GM08714 (cell line): Measurements from ENCODE around the gene TMEM72.

Source experiments
- H3K4me3 ChIP-seq: fragments of 200-500 bp; sonication (Bioruptor generic); 2 replicates; pipeline ENCODE4 v1.5.1; 2014; ENCODE audit warnings: mild to moderate bottlenecking, low read length, inconsistent platforms
- ZNF274 ChIP-seq: IDR thresholded peaks from 2 replicates; pipeline ENCODE4 v1.6.1; 2012; ENCODE audit warnings: mild to moderate bottlenecking, low read depth, low read length

Gene TMEM72

GRCh38 chr10:44921506-44921905 is 10.4 kb downstream of the TMEM72 start:
- H3K4me3 ChIP-seq: no peak overlapping the region
- TF ChIP-seq ZNF274: no peak

DNA sequence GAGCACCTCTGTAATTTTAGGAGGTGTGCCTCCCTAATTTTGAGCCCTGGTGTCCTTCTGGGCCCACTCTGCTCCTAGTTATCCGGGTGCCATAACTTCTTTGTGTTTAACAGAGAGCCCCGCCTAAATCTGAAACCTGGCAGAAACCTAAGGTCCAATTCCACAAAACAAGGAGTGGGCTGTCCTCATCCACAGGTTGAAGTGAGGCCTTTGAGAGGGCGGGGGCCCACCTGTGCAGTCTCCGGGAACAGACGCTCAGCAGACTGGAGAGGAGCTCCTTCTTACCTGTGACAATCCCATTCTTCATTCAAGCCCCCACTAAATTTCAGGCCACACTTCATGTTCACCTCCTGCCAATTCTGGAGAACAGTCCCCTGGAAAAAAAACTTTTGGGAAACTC is 10.9 kb downstream of the TMEM72 start:
- TF ChIP-seq ZNF274: no peak
- H3K4me3 ChIP-seq: no peak overlapping the region

- no peak for TF ChIP-seq ZNF274
- H3K4me3 ChIP-seq: no peak overlapping the region
Measured at GRCh38 chr10:44922796-44923545, 11.8 kb downstream of the TMEM72 start.

DNA sequence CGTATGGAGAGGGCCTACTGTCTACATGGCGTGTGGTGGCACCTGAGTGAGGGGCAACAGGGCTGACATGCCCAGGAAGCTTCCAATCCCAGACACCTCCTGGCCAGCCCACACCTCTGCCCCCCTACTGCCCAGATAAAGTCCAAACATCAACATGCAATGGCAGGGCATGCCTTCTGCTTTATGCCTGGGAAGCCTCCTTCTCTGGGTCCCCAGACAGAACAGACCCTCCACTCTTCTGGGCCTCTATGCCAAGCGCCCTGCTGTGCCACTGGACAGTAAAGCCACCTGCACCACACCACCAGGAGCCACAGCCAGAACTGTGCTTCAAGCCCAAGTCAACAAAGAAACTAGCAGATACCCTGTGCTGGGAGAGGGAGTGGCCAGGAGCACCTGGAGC is 12.5 kb downstream of the TMEM72 start:
- no peak overlapping the region for H3K4me3 ChIP-seq
- no peak for TF ChIP-seq ZNF274

GRCh38 chr10:44924261-44925040 is 13.3 kb downstream of the TMEM72 start:
- H3K4me3 ChIP-seq: no peak overlapping the region
- TF ChIP-seq ZNF274: no peak

DNA sequence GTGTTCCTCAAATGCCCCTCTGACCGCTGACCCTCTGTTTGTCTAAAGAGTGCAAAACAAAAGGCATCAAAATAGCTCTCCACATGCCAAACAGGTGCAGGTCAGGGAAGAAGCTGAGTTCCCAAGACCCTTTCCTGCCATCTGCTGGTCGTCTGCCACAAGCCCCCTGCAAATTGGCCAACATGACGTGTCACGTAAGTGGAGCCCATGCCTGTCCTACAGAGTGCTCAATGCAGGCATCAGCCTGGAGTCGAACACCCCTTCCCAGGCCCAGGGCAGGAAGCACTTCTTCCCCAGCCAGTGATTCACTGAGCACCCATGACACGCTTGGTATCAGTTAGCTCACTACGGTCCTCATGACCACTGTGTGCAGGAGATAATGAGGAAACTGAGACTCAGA is 14.1 kb downstream of the TMEM72 start:
- no peak overlapping the region for H3K4me3 ChIP-seq
- no peak for TF ChIP-seq ZNF274

DNA sequence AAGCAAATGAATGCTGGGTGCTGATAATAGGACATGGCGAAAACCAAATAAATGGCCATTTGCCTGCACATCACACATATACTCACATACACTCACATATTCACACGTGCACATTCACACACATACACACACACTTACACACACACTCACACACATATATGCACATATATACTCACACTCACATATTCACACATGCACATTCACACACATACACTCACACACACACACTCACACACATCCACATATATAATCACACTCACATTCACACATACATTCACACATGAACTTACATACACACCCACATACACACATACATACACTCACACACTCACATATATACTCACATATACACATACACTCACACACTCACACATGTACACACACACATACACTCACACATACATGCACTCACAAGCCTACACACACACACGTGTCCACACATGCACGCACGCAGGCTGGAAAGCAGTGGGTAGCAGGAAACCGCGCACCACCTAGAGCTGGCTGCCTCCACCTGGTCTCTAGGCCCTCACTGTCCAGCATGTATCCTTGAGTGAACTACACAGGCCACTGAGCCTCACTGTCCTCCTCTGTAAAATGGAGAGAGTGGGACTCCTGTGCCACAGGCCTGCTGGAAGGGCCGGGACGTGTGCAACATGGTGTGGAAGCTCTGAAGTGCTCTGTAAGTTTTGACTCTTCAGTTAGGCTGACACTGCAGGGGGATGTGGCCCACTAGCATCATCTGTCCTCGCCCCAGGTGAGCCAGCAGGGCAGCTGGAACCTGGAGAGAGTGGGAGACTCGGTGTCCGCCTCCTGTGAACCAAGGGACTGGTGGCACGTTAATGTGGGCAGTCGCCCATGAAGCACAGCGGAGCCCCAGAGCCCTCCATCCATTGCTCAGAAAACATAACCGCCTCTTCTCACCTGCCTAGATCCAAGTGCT is 14.9 kb downstream of the TMEM72 start:
- no peak overlapping the region for H3K4me3 ChIP-seq
- no peak for TF ChIP-seq ZNF274

DNA sequence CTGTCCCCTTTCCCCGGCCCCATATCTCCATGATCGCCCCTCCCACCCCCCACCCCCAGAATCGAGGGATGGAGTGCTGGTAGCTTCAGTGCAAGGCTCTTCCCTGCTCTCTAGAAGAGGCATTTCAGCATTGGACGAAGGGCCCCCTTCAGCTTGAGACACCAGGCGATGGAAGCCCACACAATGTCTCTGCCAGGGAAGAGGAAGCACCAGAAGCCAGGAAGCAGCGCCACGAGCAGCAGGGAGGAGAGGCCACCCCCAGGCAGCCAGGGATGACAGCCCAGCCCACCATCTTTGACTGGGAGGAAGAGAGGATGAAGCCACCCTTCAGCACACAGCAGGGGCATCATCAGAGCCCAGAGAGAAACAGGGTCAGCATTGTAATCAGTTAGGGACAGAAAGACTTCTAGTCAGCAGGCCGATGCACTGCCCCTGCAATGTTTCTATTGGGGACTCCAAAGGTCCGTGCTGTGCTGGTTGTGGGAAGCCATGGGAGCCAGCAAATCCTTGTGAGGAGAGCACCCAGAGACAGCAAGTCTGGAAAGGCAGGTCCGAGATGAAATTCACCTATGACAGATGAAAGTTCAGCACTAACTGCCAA is 15.7 kb downstream of the TMEM72 start:
- TF ChIP-seq ZNF274: no peak
- no peak overlapping the region for H3K4me3 ChIP-seq

DNA sequence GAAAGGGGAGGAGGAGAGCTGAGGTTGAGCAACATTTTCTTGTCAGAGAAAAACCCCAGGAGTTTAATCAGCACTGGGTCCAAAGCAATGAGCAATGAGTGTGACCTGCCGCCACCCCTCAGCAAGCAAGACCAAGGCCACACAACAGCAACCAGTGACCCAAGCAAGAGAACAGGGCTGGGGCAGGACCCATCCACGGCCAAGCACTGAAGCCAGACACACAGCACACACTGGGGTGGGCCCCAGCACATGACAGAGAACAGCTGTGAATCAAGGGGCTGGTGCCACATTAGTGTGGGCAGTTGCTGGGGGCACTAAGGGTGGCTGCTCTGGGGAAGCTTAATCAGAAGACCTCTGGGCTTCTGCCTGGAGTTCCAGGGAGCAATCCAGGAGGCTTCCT is 16.2 kb downstream of the TMEM72 start:
- no peak for TF ChIP-seq ZNF274
- no peak overlapping the region for H3K4me3 ChIP-seq

GRCh38 chr10:44928462-44928861 is 17.3 kb downstream of the TMEM72 start:
- no peak for TF ChIP-seq ZNF274
- H3K4me3 ChIP-seq: no peak overlapping the region

DNA sequence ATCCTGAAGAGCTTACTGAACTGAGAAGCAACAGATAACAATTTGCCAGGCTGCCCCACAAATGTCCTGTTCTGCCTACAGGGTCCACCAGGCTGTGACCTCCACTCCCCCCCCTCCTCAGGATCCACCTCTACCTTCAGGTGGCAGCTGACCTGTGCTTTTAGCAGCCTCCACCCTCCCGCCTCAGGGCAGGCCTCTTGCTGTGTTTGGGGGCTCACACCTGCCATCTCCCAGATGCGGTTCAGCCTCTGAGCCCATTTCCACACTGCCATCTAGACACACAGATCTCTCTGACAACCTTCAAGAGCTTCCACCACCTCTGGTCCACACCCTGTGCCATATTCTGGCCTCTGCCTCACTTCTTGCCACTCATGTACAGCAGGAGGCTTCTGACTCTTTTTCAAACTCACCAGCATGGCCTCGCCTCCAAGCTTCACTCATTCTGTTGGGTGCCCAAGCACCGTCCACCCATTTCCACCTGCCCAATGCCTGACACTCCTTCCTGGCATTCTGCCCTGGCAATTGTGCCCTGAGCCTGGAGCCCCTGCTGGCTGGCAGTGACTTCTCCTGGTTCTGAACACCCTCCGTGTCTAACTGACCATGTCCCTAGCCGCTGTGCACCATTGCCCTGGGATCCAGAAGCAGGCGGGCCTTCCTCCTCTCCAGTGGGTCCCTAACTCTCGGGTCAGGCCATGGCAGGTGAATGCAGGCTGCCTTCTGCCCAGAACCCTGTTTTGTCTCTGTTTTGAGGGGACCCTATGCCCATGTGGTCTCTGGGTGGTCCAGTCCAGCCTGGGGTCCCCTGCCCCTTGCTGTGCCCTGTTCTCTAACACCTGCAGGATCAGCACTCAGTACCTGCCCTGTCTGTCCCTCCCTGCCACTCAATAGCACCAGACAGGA is 18.5 kb downstream of the TMEM72 start:
- no peak overlapping the region for H3K4me3 ChIP-seq
- no peak for TF ChIP-seq ZNF274

GRCh38 chr10:44930904-44931620 is 19.9 kb downstream of the TMEM72 start:
- TF ChIP-seq ZNF274: no peak
- no peak overlapping the region for H3K4me3 ChIP-seq
